WTC11 (cell line): ENCODE results near the gene ITGA1. TPM values are rescaled to one million over a fixed set of nuclear protein-coding genes. Genes with fewer than 3 reads are reported as not detected.

Experiments
- ATAC-seq: fragments of 200-7000 bp; cut with Tn5 transposase; 2 replicates; pipeline ENCODE4 v1.10.0; 2021; ENCODE audit warnings: mild to moderate bottlenecking, moderate library complexity
- CTCF ChIA-PET: fragments of 300-600 bp; sonication (Branson Sonifier 250); formaldehyde crosslinking; loops from one replicate; lab custom pipeline; 2021; ENCODE audit warnings: antibody characterized with exemption; lab: Charles Lee
- POLR2A ChIA-PET: fragments of 350-600 bp; sonication (Branson Sonifier 250); formaldehyde crosslinking; loops from one replicate; lab custom pipeline; 2021; ENCODE audit warnings: antibody characterized with exemption; lab: Charles Lee
- DNase-seq: peaks from one replicate; pipeline ENCODE4 v3.0.0; 2021; ENCODE audit warnings: low spot score
- H3K27ac Mint-ChIP-seq: 2 replicates; pipeline ENCODE4 v1.8.0; 2021; ENCODE audit warnings: mixed read lengths
- H3K27me3 Mint-ChIP-seq: 2 replicates; pipeline ENCODE4 v1.8.0; 2021; ENCODE audit warnings: low read depth, mild to moderate bottlenecking, moderate library complexity, mixed read lengths
- H3K36me3 Mint-ChIP-seq: 2 replicates; pipeline ENCODE4 v1.8.0; 2021; ENCODE audit warnings: mixed read lengths
- H3K4me1 Mint-ChIP-seq: 2 replicates; pipeline ENCODE4 v1.8.0; 2022; ENCODE audit warnings: mixed read lengths
- H3K4me3 Mint-ChIP-seq: 2 replicates; pipeline ENCODE4 v1.8.0; 2021; ENCODE audit warnings: mild to moderate bottlenecking, moderate library complexity, mixed read lengths
- H3K9me3 Mint-ChIP-seq: 2 replicates; pipeline ENCODE4 v1.8.0; 2021; ENCODE audit warnings: mixed read lengths
- ELF4 ChIP-seq: sonication (generic); formaldehyde crosslinking; IDR thresholded peaks from 2 replicates; pipeline ENCODE4 v1.8.1; 2022; ENCODE audit warnings: low read depth, mild to moderate bottlenecking, moderate library complexity, missing genetic modification reagents
- ETV6 ChIP-seq: sonication (generic); formaldehyde crosslinking; IDR thresholded peaks from 2 replicates; pipeline ENCODE4 v1.8.1; 2022; ENCODE audit warnings: mild to moderate bottlenecking, missing genetic modification reagents
- FOXJ3 ChIP-seq: sonication (generic); formaldehyde crosslinking; IDR thresholded peaks from 2 replicates; pipeline ENCODE4 v1.9.0; 2021; ENCODE audit warnings: missing genetic modification reagents, mild to moderate bottlenecking, borderline replicate concordance
- HMGXB4 ChIP-seq: sonication (generic); formaldehyde crosslinking; IDR thresholded peaks from 2 replicates; pipeline ENCODE4 v1.8.1; 2023; ENCODE audit warnings: mild to moderate bottlenecking, moderate library complexity, missing genetic modification reagents
- MLX ChIP-seq: sonication (generic); formaldehyde crosslinking; IDR thresholded peaks from 2 replicates; pipeline ENCODE4 v1.8.1; 2023; ENCODE audit warnings: mild to moderate bottlenecking, missing genetic modification reagents, moderate library complexity
- NR2C2 ChIP-seq: sonication (generic); formaldehyde crosslinking; IDR thresholded peaks from 2 replicates; pipeline ENCODE4 v1.8.0; 2022; ENCODE audit warnings: mild to moderate bottlenecking, missing genetic modification reagents
- PRDM15 ChIP-seq: sonication (generic); formaldehyde crosslinking; IDR thresholded peaks from 2 replicates; pipeline ENCODE4 v1.8.0; 2022; ENCODE audit warnings: missing genetic modification reagents
- ZBTB21 ChIP-seq: sonication (generic); formaldehyde crosslinking; IDR thresholded peaks from 2 replicates; pipeline ENCODE4 v1.8.1; 2023; ENCODE audit warnings: mild to moderate bottlenecking, missing genetic modification reagents, borderline replicate concordance
- ZMAT4 ChIP-seq: fragments of 250-450 bp; sonication (Bioruptor Pico); IDR thresholded peaks from 2 replicates; pipeline ENCODE4 v1.9.0; 2021; ENCODE audit warnings: mild to moderate bottlenecking
- ZNF317 ChIP-seq: sonication (generic); formaldehyde crosslinking; IDR thresholded peaks from 2 replicates; pipeline ENCODE4 v1.8.1; 2023; ENCODE audit warnings: low read depth, mild to moderate bottlenecking, moderate library complexity, missing genetic modification reagents, borderline replicate concordance
- ZNF512 ChIP-seq: sonication (generic); formaldehyde crosslinking; IDR thresholded peaks from 2 replicates; pipeline ENCODE4 v1.8.1; 2022; ENCODE audit warnings: missing genetic modification reagents, borderline replicate concordance
- ZNF671 ChIP-seq: fragments of 250-450 bp; sonication (Bioruptor Pico); IDR thresholded peaks from 2 replicates; pipeline ENCODE4 v1.8.0; 2021; ENCODE audit warnings: mild to moderate bottlenecking
- ZSCAN18 ChIP-seq: fragments of 250-450 bp; sonication (Bioruptor Pico); IDR thresholded peaks from 2 replicates; pipeline ENCODE4 v2.1.2; 2022; ENCODE audit warnings: mild to moderate bottlenecking, moderate library complexity
- total RNA-seq: library from RNA; stranded (reverse); gene quantifications from 3 replicates; pipeline ENCODE4 v1.2.3, GENCODE V29; 2021

The ITGA1 gene
- total RNA-seq, 1 experiment from 2014 or later = 6.5 TPM

GRCh38 chr5:52922384-52922783 is 134.7 kb downstream of the ITGA1 start:
- no peak for DNase-seq
- Mint-ChIP-seq H3K27me3 (no peaks in the 10 kb centered on the region; the same call in 1 of the 2 replicates), H3K36me3 (no peaks in the 10 kb centered on the region), H3K4me3 (no peak overlapping the region), H3K9me3 (no peaks in the 10 kb centered on the region), H3K4me1 (peaks cover 6% of the 10 kb centered on the region), H3K27ac (no peak overlapping the region)
- peak; percentile 90 for ATAC-seq
- TF ChIP-seq ZBTB21 (CRISPR knock-in tag) (no peak), ZNF512 (CRISPR knock-in tag) (no peak), PRDM15 (CRISPR knock-in tag) (no peak), FOXJ3 (no peak), MLX (CRISPR knock-in tag) (no peak), ZMAT4 (no peak), ETV6 (CRISPR knock-in tag) (no peak)
- POLR2A ChIA-PET = no interaction called here
- CTCF ChIA-PET = no interaction called here

- H3K9me3 Mint-ChIP-seq = no peaks in the 10 kb centered on the region
- DNase-seq (no peak), ATAC-seq (no peak)
- H3K4me3 Mint-ChIP-seq = no peak overlapping the region
- peaks cover 6% of the 10 kb centered on the region for H3K4me1 Mint-ChIP-seq
- TF ChIP-seq ZNF671 (CRISPR knock-in tag) = no peak
- TF ChIP-seq ZNF317 (CRISPR knock-in tag) = no peak
- TF ChIP-seq NR2C2 (CRISPR knock-in tag) = no peak
- no peak for TF ChIP-seq ELF4 (CRISPR knock-in tag)
- no peak for TF ChIP-seq HMGXB4 (CRISPR knock-in tag)
- no peak for TF ChIP-seq ZSCAN18 (CRISPR knock-in tag)
- H3K36me3 Mint-ChIP-seq = no peaks in the 10 kb centered on the region
- H3K27ac Mint-ChIP-seq = no peak overlapping the region
- ChIA-PET CTCF (interaction anchor here (1.6 kb wide), 1 partner anchor 9 kb away, joined by 4 read pairs; no protein-coding TSS in a partner anchor), POLR2A (no interaction called here)
- no peaks in the 10 kb centered on the region; the same call in 1 of the 2 replicates for H3K27me3 Mint-ChIP-seq
These were observed 136.7 kb downstream of the ITGA1 start for GRCh38 chr5:52924456-52924855.
